Stimulated activated CD8-positive, alpha-beta memory T cell treated with anti-CD3 and anti-CD28 coated beads, Interleukin-15, amount 100 ng/mL, for 48 hours (primary cell): Measurements from ENCODE around the gene CD48.

Experiments
- DNase-seq, 2 donors: peaks; one replicate each; pipeline ENCODE4 v3.0.0-alpha.2; 2020; ENCODE audit warnings: low read depth in 2 of 2

The CD48 gene, protein sequence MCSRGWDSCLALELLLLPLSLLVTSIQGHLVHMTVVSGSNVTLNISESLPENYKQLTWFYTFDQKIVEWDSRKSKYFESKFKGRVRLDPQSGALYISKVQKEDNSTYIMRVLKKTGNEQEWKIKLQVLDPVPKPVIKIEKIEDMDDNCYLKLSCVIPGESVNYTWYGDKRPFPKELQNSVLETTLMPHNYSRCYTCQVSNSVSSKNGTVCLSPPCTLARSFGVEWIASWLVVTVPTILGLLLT

DNA sequence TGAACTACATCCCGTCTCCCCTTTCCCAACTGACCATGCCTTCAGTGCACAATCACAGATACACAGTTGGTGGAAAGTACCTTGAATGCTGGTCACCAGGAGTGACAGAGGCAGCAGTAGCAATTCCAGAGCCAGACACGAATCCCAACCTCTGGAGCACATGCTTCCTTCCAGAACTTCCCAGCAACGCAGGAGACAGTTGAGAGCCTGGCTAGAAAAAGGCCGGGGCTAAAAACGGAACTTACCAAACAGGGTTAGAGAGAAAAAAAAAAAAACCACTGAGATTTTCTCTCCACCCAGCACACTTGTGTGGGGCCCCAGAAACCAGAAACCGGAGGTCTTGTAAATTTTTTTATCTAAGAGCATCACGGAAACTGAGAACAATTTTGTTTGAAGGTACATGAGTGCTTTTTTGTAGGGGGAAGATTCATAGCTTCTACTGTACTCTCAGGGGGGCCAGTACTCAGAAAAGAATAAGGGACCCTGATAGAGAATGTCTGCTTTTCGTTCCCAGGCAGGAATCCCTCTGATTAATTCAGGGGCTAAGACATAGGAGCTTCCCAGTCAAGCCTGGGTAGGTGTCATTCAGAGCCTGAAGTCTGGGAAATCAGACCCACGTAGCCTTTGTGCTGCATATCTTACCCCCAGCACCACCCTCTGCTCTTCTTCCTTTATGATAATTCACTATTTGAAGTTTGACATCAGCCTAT lies at the start of gene CD48:
TSS of gene CD48 (minus strand) at position 221 of the 710 bp plus-strand sequence. CDS start at position 162, 59 bp downstream.
- no peak for DNase-seq

DNA sequence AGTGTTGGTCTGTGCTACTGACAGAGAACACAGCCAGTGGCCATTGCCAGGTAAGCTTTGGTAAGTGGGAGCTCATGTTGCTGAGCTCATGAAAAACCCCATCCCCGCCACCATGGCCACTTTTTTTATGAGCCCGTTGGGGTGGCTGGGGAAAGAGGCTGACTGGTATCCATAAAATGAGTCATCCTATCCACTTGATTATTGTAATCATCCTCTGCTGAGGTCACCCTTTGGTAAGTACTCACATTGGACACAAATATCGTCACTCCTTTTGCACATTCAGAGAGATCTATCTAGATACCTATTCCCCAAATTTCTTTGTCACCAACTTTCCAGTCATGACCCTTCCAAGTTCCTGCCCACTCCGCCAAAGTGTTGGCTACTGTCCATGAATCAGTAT lies 49.4 kb upstream of the CD48 start:
- DNase-seq = no peak

DNA sequence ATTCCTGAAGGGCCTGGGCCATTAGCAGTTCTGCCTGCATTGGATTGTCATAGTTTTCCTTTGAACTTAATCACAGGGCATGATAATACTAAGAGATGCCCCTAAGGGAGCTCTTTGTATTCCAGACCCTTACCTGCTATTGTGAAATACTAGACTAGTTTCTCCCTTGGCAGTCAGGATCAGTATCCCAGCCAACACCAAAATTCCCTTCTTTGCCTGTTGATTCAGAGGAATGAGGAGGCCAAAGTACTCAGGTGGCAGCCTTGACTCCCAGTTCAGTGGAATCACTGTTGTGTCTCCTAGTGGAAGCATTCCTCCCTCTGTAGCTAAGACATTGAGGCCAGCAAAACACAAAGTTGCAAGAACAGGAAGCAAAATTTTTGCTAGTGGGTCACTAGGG lies 48.1 kb upstream of the CD48 start:
- DNase-seq = no peak

DNA sequence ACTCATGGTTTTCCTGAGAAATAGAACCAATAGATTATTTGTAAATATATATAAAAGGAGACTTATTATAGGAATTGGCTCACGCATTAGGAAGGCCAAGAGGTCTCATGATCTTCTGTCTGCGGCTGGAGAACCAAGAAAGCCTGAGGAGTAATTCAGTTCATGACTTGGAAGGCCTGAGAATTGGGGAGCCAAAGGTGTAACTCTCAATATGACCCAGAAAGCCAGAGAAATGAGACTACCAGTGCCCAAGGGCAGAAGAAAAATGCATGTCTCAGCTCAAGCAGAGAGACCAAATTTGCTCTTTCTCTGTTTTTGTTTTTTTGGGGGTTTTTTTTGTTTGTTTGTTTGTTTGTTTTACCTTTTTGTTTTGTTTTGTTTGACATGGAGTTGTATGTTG lies 46.9 kb upstream of the CD48 start:
- no peak for DNase-seq

DNA sequence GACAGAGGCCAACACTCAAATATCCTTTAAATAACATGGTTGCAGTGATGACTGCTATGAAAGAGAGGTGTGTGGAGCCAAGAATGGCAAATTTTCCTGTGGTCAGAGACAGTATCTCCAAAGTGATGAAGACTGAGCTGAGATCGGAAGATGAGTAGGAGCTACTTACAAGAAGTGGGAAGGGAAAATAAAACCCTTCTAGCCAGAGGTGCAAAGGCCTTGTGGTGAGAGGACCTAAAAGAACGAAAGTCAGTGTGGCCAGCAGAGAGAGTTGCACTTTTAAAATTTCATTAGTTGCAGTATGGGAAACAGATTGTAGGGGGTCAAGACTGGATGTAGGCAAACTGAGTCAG lies 45.2 kb upstream of the CD48 start:
- DNase-seq = no peak

DNA sequence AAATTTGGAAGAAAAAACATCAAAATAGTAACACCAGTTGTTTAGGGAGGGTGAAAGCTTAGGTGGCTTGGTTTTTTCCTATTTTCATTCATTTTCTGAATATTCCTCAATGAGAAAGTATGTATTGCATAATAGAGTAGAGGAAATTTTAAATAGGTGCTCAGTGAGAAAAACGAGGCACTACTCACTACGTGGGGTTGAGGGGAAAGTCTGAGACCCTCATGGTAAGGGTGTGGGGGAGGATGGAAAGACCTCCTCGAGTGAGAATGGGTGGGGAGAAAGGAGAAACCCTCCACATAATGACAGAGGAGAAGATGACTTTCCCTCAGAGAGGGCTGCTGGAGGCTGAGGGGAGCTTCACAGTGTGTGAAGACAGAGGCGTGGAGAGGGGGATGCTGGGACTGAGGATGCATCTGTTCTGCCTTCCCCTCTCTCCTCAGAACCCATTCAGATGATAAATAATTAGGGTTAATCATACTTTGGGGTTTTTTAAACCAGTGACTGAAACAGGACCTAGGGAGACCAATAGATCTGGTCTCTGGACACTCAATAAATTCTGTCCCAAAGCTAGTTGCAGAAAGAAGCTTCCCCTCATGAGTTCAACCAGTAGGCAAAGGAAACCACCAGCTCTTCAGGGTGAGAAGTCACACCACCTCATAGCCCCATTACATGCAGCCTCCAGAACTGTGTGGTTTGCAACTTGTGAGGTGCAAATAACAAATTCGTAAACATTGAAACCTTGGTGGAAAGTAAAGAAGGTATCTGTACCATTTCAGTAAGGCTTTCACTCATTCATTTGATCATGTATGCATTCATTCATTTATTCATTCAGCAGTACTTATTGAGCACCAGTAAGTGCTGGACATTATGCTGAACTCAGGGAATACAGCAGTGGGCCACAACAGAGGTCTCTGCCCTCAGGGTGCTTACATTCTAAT lies 44.6 kb upstream of the CD48 start:
- no peak for DNase-seq

DNA sequence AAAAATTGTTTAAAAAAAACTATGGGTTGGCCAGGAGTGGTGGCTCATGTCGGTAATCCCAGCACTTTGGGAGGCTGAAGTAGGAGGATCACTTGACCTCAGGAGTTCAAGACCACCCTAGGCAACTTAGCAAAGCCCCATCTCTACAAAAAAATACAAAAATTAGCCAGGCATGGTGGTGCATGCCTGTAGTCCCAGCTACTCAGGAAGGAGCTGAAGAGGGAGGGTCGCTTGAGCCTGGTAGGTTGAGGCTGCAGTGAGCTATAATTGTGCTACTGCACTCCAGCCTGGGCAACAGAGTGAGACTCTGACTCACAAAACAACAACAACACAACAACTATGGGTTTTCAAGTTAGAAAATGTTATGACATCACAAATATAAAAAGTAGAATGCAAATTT lies 43.8 kb upstream of the CD48 start:
- no peak for DNase-seq

DNA sequence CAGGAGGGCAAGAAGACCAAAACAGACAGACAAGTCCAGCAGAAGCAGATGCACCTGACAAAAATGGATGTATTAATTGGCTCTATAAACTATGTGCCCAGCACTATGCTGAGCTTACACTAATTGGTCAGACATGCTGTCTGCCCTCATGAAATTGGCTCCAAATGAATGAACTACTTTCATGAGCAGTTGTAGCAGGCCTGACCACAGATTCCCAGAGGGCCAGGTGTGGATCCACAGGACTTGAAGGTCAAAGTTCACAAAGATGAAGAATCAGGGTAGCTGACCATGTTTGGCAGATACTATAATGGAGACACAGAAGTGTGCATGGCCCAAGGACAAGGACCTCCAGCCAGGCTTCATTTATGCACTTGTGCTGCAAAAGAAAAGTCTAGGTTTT lies 42.0 kb upstream of the CD48 start:
- no peak for DNase-seq

DNA sequence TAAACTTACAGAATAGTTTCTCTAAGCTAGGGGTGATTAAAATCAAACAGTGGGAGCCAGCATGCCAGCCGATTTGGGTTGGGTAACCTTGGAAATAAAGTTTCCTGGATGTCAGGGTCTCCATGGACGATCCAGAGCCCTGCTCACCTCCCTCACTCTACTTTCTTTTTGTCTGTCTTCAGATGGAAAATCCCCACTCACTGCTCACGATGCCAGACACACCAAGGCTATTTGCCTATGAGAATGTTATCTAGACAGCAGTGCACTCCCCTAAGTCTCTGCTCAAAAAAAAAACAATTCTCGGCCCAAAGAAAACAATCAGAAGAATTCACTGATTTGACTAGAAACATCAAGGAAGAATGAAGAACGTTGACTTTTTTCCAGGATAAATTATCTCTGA lies 41.3 kb upstream of the CD48 start:
- no peak for DNase-seq

DNA sequence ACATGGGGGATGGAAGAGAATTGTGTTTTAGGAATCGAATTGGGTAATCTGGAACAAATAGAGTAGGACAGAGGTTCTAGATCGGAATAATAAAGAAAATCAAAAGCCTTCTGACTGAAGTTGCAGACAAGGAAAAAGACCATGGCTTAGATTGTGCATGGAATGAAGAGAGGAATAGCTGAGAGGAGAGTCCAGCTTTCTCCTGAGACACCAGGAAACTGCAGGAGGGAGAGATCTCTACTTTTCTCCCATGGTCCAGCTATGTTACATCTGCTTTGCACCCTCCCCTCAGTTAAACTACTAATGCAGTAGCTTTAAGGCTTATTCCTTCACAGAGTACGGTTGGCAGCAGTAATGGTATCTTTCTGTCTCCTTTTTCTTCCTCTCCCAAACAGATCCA lies 40.8 kb upstream of the CD48 start:
- DNase-seq = no peak

DNA sequence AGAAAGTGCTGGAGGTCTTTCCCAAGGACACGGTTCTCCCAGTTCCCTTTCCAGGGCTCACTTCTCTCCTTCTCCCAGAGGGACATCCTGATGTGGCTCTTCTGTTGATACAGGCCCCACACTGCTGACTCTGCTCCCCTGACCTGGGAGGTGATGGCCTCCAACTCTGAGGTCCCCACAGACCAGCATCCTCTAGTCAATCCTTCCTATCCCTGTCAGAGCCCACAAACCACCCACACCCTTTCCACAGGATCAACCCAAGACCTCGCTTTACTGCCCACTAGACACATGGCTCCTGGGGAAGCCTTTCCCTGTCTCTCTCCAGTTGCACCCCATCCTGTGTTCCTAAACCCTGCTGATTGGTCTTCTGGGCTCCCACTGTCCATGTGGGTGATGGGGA lies 39.0 kb upstream of the CD48 start:
- DNase-seq = no peak

DNA sequence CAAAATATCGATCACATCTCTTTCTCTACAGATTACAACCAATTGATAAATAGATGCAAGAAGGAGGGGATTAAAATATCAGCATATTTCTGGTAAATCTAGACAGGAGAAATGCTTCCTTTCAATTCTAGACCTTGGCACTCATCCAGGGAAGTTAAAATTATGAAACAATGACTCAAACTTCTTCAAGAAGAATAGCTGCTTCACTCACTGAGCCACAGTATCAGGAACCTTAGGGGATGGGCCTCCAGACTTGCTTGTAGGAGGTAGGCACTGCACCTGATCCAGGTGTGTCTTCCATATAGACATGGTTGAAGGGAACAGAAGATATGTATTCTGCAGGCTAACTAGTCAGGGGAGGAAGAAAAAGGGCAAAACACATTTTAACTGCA lies 37.3 kb upstream of the CD48 start:
- DNase-seq = no peak

DNA sequence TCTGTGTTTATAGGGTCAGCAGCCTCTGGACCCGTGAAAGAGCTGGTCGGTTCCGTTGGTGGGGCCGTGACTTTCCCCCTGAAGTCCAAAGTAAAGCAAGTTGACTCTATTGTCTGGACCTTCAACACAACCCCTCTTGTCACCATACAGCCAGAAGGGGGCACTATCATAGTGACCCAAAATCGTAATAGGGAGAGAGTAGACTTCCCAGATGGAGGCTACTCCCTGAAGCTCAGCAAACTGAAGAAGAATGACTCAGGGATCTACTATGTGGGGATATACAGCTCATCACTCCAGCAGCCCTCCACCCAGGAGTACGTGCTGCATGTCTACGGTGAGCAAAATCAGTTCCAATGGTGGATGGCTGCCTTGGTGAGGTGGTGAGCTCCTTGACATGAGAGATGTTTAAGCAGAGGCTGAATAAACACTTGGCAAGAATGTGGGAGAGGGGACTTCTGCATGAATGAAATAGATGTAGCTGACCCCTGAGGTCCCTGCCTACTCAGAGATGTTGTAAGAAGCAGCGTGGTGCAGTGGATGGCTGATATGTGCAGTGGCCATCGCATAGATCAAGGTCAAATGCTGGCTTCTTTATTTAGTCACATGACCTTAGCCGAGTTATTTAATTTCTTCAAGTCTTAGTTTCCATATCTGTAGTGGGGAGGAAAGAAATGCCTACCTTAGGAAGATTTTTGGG lies 36.7 kb upstream of the CD48 start:
- DNase-seq = no peak

DNA sequence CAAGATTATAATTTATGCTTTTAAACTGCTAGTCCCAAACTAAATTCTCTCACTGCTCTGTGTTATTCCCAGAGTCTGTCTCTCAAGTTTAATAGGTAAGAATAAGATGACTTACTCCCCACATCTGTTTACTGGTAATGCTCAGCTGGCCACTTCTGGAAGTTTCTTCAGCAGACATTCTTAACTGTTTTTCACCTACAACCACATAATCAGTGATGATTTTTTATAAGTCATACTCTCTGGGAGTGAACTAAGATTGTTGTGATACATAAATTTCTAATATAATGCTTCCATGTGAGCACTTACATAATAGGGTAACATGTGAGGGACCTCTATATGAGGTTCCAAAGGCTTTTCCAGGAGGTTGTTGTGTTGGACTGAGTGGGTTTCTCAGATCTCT lies 36.1 kb upstream of the CD48 start:
- DNase-seq = no peak

DNA sequence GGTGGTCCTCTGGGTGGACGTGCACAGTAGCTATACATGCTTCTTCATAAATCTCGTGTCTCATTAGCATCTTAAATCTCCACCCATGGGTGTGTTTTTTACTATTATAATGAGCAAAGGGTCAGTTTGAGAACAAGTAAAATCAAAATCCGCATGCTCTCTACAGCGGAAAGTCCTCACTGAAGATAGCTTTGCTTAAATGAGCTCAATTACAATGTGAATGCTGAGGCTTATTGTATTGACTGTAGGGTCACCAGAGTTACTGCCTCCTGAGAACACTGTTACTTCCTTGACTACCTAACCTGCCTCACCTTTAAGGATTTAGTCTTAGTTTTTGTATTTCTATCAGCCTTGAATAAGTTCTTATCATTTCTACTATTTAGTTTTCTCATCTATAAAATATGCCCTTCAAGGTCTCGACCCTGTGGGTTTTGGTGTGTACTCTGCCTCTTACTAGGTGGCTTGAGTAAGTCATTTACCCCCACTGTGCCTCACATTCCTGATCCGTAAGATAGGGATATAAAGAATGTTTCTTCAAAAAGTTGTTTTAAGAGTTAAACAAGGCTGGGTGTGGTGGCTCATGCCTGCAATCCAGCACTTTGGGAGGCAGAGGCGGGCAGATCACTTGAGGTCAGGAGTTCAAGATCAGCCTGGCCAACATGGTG lies 35.3 kb upstream of the CD48 start:
- DNase-seq = no peak

DNA sequence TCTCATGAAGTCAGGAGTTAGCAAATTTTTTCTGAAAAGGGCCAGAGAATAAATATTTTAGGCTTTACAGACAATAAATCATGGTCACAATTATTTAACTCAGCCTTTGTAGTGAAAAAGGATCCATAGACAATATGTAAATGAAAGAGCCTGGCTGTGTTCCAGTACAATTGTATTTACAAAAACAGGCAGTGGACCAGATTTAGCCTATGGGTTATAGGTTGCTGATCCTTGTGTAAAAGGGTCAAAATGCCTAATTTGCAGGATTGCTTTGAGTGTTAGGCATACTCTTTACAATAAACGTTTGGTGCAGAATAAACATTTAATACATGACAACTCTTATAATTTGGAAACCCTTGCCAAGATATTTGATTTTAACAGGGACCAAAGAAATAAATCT lies 33.9 kb upstream of the CD48 start:
- DNase-seq = no peak

DNA sequence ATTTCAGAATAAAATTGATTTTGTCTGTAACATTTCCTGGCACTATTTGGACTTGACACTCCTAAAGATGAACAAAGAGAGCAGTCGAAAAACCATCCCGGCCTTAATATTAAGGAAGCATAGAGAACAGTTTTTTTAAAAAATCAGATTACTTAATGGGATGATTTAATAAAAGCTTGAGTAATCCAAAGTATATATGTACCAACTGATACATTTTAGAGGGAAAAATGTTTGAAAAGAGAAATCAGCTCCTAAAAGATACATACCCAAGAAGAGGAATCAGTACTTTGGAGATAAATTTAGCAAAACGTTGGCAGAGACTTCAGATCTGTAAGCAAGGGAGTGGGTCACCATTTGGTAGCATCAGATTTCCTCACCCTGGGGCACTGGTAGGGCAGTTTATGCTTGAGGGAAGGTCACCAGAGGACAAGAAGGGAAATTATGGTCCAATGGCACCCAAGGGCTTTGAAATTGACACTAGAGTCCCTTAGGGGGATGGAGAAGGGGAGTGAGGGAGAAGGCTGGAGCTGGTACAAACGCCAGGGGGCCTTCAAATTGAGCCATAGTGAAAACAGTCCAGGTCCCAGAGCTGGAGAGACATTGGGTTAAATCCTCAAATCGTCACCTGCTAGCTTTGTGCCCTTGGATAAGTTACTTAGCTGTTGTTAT lies 33.4 kb upstream of the CD48 start:
- DNase-seq = no peak

DNA sequence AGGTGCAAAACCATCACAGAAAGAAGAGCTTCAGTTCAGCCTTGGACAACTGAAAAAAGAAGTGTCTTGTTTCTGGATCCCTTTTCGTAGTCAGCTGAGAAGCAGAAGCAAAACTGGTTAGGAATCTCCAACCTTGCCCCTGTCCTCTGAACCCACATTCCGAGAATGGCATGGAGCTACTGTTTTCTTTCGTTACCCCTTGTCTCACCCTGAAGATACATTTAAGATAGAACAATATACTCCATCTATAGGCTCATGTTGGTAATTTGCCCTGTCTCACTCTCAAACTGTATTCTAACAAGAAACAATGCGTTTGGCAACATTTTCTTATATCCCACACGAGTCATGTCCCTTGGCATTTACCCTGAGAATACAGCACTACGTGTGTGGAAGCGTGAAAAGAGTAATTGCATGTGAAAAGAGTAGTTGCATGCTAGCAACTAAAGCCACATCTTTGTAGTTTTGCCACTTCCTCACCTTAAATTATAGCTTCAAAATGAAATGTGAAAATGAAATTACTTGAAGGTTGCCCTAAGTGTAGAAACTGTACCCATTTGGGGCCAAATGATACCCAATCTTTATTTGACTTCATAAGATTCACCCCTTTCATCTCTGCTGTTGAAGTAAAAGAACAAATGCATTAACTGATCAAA lies 32.7 kb upstream of the CD48 start:
- DNase-seq = no peak

DNA sequence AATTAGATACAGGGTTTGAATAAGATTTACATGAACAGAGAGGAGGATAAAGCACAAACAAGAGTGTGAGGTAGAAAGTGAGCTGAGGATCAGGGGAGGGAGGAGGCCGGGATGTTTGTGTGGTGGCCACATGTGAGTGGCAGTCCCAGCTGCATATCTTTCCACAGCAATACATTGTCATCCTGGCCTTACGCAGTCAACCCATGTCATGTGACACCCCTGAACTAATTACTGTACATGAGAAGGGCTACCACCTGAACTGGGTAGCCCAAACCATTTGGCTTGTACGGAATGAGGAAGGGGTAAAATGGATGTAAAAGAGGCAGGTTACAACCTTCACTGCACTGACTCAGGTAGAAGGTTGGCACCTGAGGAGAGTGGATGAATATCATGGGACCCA lies 31.6 kb upstream of the CD48 start:
- DNase-seq = no peak

DNA sequence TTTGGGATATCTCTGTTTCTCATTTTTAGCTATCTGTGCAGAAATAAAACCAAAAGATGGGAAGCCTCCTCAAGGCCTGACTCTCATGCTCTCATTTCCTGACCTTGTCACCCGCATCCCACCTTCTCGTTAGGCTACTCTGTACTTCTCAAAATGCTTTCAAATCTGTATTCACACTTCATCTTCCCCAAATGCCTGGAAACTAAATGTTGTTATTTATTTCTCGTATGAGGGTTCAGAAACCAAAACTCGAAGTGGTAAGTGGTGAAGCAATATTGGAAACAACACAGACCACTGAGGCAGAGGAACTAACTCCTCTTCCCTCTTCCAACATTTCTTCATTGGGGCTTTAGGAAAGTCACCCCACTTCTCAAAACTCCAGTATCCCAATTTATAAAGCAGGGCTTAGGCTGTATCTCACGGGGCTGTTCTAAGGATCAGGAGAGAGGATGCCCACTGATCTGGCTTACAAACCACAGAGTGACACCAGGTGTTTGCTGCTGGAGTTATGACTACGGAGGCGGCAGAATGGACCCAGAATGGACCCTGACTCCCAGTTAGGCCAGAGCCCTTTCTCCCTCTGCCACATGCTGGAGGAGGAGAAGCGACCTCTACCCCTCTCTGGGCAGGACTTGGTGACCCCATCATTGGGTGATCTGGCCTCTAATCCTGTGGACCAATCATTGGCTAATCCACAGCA lies 31.0 kb upstream of the CD48 start:
- no peak for DNase-seq
